Osteocyte (in vitro differentiated cells): ENCODE measurements around the gene SH3RF3. TPM values are rescaled to one million over a fixed set of nuclear protein-coding genes. Genes with fewer than 3 reads are reported as not detected.

Experiments used
- DNase-seq: peaks from one replicate; pipeline ENCODE4 v3.0.0; 2021; ENCODE audit warnings: mixed read lengths; ENCODE audit not compliant: unreplicated experiment; ENCODE audit errors: extremely low spot score
- H3K27ac Mint-ChIP-seq: one replicate; pipeline ENCODE4 v1.8.0; 2021; ENCODE audit warnings: mild to moderate bottlenecking, mixed read lengths; ENCODE audit not compliant: unreplicated experiment
- H3K27me3 Mint-ChIP-seq: one replicate; pipeline ENCODE4 v1.8.0; 2021; ENCODE audit warnings: mixed read lengths; ENCODE audit not compliant: unreplicated experiment
- H3K36me3 Mint-ChIP-seq: one replicate; pipeline ENCODE4 v1.8.0; 2021; ENCODE audit warnings: mixed read lengths; ENCODE audit not compliant: unreplicated experiment
- H3K4me1 Mint-ChIP-seq: one replicate; pipeline ENCODE4 v1.8.0; 2021; ENCODE audit warnings: mixed read lengths; ENCODE audit not compliant: unreplicated experiment
- H3K4me3 Mint-ChIP-seq: one replicate; pipeline ENCODE4 v1.8.0; 2021; ENCODE audit warnings: mild to moderate bottlenecking, moderate library complexity, mixed read lengths; ENCODE audit not compliant: unreplicated experiment
- H3K9me3 Mint-ChIP-seq: one replicate; pipeline ENCODE4 v1.8.0; 2021; ENCODE audit warnings: mixed read lengths; ENCODE audit not compliant: unreplicated experiment
- CTCF ChIP-seq: fragments of 200-600 bp; sonication (generic); IDR thresholded peaks from 2 replicates; pipeline ENCODE4 v1.5.0; 2021; ENCODE audit warnings: antibody characterized with exemption, mild to moderate bottlenecking, moderate library complexity
- total RNA-seq: library from RNA; stranded (reverse); gene quantifications from 2 replicates; pipeline ENCODE4 v1.2.1, GENCODE V29; 2021

Gene SH3RF3
- total RNA-seq, 1 donor from 2014 or later, result 79.4 TPM

- peaks cover 74% of the 10 kb centered on the region for H3K4me1 Mint-ChIP-seq
- no peaks in the 10 kb centered on the region for H3K9me3 Mint-ChIP-seq
- DNase-seq, result peak; percentile 51
- H3K36me3 Mint-ChIP-seq, result peaks cover 14% of the 10 kb centered on the region
- H3K27me3 Mint-ChIP-seq, result no peaks in the 10 kb centered on the region
- no peak for TF ChIP-seq CTCF
- no peak overlapping the region for H3K4me3 Mint-ChIP-seq
- H3K27ac Mint-ChIP-seq, result peak overlapping the region; percentile 60
Observed at GRCh38 chr2:109382226-109382895, 253.4 kb downstream of the SH3RF3 start.

GRCh38 chr2:109382951-109383350 is 253.9 kb downstream of the SH3RF3 start:
- H3K4me3 Mint-ChIP-seq, result no peak overlapping the region
- H3K36me3 Mint-ChIP-seq, result peaks cover 19% of the 10 kb centered on the region
- TF ChIP-seq CTCF, result no peak
- peak overlapping the region; percentile 60 for H3K27ac Mint-ChIP-seq
- H3K9me3 Mint-ChIP-seq, result no peaks in the 10 kb centered on the region
- H3K27me3 Mint-ChIP-seq, result no peaks in the 10 kb centered on the region
- DNase-seq, result peak; percentile 84
- peaks cover 78% of the 10 kb centered on the region for H3K4me1 Mint-ChIP-seq

GRCh38 chr2:109383505-109384307 is 254.7 kb downstream of the SH3RF3 start:
- H3K27me3 Mint-ChIP-seq, result no peaks in the 10 kb centered on the region
- no peaks in the 10 kb centered on the region for H3K9me3 Mint-ChIP-seq
- peak; percentile 59 for DNase-seq
- H3K4me1 Mint-ChIP-seq, result peaks cover 74% of the 10 kb centered on the region
- no peak for TF ChIP-seq CTCF
- peaks cover 22% of the 10 kb centered on the region for H3K36me3 Mint-ChIP-seq
- peak overlapping the region; percentile 41 for H3K27ac Mint-ChIP-seq
- H3K4me3 Mint-ChIP-seq, result no peak overlapping the region

GRCh38 chr2:109384308-109385271 is 255.6 kb downstream of the SH3RF3 start:
- H3K4me3 Mint-ChIP-seq, result no peak overlapping the region
- peaks cover 70% of the 10 kb centered on the region for H3K4me1 Mint-ChIP-seq
- no peaks in the 10 kb centered on the region for H3K27me3 Mint-ChIP-seq
- H3K36me3 Mint-ChIP-seq, result peaks cover 27% of the 10 kb centered on the region
- no peak overlapping the region for H3K27ac Mint-ChIP-seq
- no peaks in the 10 kb centered on the region for H3K9me3 Mint-ChIP-seq
- DNase-seq, result no peak
- no peak for TF ChIP-seq CTCF
